OCI-LY7 (cell line): ENCODE measurements around the gene MGAT1. TPM values are rescaled to one million over a fixed set of nuclear protein-coding genes. Genes with fewer than 3 reads are reported as not detected.

ENCODE experiments used
- BruUV-seq: library from RNA; stranded (reverse); fragments of 400-500 nt; replicated peaks from 2 replicates; lab custom pipeline; 2021; lab: Mats Ljungman, UMichigan
- CTCF ChIA-PET: fragments of 300-600 bp; sonication (Branson Sonifier 250); formaldehyde crosslinking; loops from one replicate; lab custom pipeline; 2022; ENCODE audit warnings: antibody characterized with exemption; ENCODE audit not compliant: unreplicated experiment; lab: Charles Lee
- POLR2A ChIA-PET: fragments of 300-600 bp; sonication (Branson Sonifier 250); formaldehyde crosslinking; loops from one replicate; lab custom pipeline; 2022; ENCODE audit warnings: antibody characterized with exemption; lab: Charles Lee
- DNase-seq: peaks from one replicate; pipeline ENCODE4 v3.0.0-alpha.2; 2015; ENCODE audit warnings: low spot score
- H2AFZ ChIP-seq: fragments of 200-600 bp; sonication (generic), shearing (Covaris generic); 2 replicates; pipeline ENCODE4 v1.6.1; 2014; ENCODE audit warnings: mild to moderate bottlenecking, antibody characterized with exemption, low read length, moderate library complexity
- H3K27ac ChIP-seq: fragments of 200-600 bp; sonication (generic); 2 replicates; pipeline ENCODE4 v1.5.1; 2014; ENCODE audit warnings: mixed run types, low read depth, mild to moderate bottlenecking, moderate library complexity, low read length, inconsistent platforms; ENCODE audit not compliant: poor library complexity, severe bottlenecking
- H3K36me3 ChIP-seq: fragments of 200-600 bp; sonication (generic); 2 replicates; pipeline ENCODE4 v1.6.1; 2014; ENCODE audit warnings: mild to moderate bottlenecking, antibody characterized with exemption, low read length, moderate library complexity, mixed read lengths; ENCODE audit not compliant: insufficient read depth
- H3K4me1 ChIP-seq: fragments of 200-600 bp; sonication (generic); 2 replicates; pipeline ENCODE4 v1.5.1; 2014; ENCODE audit warnings: mild to moderate bottlenecking, low read length; ENCODE audit not compliant: insufficient read depth, poor library complexity, severe bottlenecking
- H3K4me2 ChIP-seq: fragments of 200-600 bp; sonication (generic); 2 replicates; pipeline ENCODE4 v1.6.1; 2014; ENCODE audit warnings: mild to moderate bottlenecking, low read length
- H3K4me3 ChIP-seq: fragments of 200-600 bp; sonication (generic); 2 replicates; pipeline ENCODE4 v1.5.1; 2014; ENCODE audit warnings: mild to moderate bottlenecking, low read depth, low read length; ENCODE audit not compliant: poor library complexity, severe bottlenecking
- H3K79me2 ChIP-seq: fragments of 200-600 bp; sonication (generic); 2 replicates; pipeline ENCODE4 v1.6.1; 2016; ENCODE audit warnings: low read depth, mild to moderate bottlenecking, low read length, moderate library complexity, mixed read lengths; ENCODE audit not compliant: insufficient read depth
- H3K9me2 ChIP-seq: fragments of 200-600 bp; sonication (generic); 2 replicates; pipeline ENCODE4 v1.6.1; 2016; ENCODE audit warnings: mild to moderate bottlenecking, low read length, mixed read lengths; ENCODE audit not compliant: insufficient read depth
- H3K9me3 ChIP-seq: fragments of 200-600 bp; sonication (generic); 2 replicates; pipeline ENCODE4 v1.6.1; 2014; ENCODE audit warnings: mild to moderate bottlenecking, mixed run types, low read length, mixed read lengths
- H4K20me1 ChIP-seq: fragments of 200-600 bp; sonication (generic); 2 replicates; pipeline ENCODE4 v1.6.1; 2014; ENCODE audit warnings: mild to moderate bottlenecking, antibody characterized with exemption, low read length, moderate library complexity, mixed read lengths; ENCODE audit not compliant: insufficient read depth
- EZH2phosphoT487 ChIP-seq: fragments of 200-600 bp; sonication (generic); IDR thresholded peaks from 2 replicates; pipeline ENCODE4 v1.6.1; 2018; ENCODE audit warnings: low read depth, borderline replicate concordance, mild to moderate bottlenecking, mixed run types, antibody characterized with exemption, low read length, moderate library complexity, mixed read lengths
- intact Hi-C: fragments of 100-400 bp; cut with micrococcal nuclease; formaldehyde crosslinking; loops from one replicate; pipeline ENCODE4 v1.10.0; 2022; ENCODE audit not compliant: unreplicated experiment
- total RNA-seq, 2 experiments: library from RNA; depleted of rRNA in 1 of 2; stranded (reverse); fragments of >200 nt in 1 of 2; shearing (Covaris generic) in 1 of 2; gene quantifications; 2 replicates each; pipeline ENCODE4 v1.2.3, GENCODE V29; 2014 to 2022
- TF ChIP-seq, protein P1 (sequence below): fragments of 200-600 bp; sonication (generic); conservative IDR thresholded peaks from 2 replicates; pipeline ENCODE4 v1.5.1; 2014; ENCODE audit warnings: mild to moderate bottlenecking, antibody characterized with exemption, low read length, moderate library complexity, mixed read lengths

MGAT1 gene
- total RNA-seq, 2 experiments from 2014 or later: 75.4 to 103 TPM

DNA sequence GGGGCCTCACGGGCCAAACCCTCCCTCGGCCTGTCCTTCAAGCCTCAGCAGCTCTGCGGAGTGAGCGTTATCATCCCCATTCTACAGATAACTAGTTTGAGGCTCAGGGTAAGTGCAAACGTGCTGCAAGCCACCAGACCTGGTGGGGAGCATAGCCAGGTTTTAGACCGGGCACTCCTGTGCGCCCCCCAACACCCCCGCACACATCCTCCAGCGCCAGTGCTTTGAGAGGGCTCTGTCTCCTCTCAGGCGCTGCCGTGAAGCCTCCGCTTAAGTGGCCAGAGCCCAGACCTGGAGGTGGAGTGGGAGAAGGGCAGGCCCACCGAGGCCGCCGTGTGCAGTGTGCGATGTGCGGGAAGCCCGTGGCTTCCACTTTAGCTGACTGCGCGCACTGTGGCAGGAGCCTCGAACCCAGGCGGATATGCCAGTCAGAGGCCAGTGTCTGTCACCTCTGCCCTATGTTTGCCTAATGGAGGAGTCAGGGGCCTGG is 1.6 kb upstream of the MGAT1 start:
- H3K27ac ChIP-seq: peak overlapping the region; percentile 96
- H3K4me2 ChIP-seq: peak overlapping the region; percentile 88
- no peak for TF ChIP-seq EZH2phosphoT487
- TF ChIP-seq, protein P1, sequence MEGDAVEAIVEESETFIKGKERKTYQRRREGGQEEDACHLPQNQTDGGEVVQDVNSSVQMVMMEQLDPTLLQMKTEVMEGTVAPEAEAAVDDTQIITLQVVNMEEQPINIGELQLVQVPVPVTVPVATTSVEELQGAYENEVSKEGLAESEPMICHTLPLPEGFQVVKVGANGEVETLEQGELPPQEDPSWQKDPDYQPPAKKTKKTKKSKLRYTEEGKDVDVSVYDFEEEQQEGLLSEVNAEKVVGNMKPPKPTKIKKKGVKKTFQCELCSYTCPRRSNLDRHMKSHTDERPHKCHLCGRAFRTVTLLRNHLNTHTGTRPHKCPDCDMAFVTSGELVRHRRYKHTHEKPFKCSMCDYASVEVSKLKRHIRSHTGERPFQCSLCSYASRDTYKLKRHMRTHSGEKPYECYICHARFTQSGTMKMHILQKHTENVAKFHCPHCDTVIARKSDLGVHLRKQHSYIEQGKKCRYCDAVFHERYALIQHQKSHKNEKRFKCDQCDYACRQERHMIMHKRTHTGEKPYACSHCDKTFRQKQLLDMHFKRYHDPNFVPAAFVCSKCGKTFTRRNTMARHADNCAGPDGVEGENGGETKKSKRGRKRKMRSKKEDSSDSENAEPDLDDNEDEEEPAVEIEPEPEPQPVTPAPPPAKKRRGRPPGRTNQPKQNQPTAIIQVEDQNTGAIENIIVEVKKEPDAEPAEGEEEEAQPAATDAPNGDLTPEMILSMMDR: no peak
- peaks cover 28% of the 10 kb centered on the region for H4K20me1 ChIP-seq
- ChIA-PET POLR2A (interaction anchor here (0.7 to 2.3 kb wide), 6 partner anchors 10 to 373 kb away, joined by 3 to 9 read pairs (median 4); no protein-coding TSS in a partner anchor), CTCF (interaction anchor here (0.6 kb wide), 1 partner anchor 26 kb away, joined by 3 read pairs; no protein-coding TSS in a partner anchor)
- no peak overlapping the region for H2AFZ ChIP-seq
- no peaks in the 10 kb centered on the region for H3K9me3 ChIP-seq
- peaks cover 33% of the 10 kb centered on the region for H3K36me3 ChIP-seq
- no TSS peak for BruUV-seq
- DNase-seq: no peak
- no peaks in the 10 kb centered on the region for H3K9me2 ChIP-seq
- peaks cover 82% of the 10 kb centered on the region for H3K79me2 ChIP-seq
- peaks cover 86% of the 10 kb centered on the region for H3K4me1 ChIP-seq
- intact Hi-C loops: loop anchor here (2.0 to 5.0 kb wide), 3 partner anchors 249 to 419 kb away; partner anchors contain the start of gene TRIM41
- peak overlapping the region; percentile 84 for H3K4me3 ChIP-seq

DNA sequence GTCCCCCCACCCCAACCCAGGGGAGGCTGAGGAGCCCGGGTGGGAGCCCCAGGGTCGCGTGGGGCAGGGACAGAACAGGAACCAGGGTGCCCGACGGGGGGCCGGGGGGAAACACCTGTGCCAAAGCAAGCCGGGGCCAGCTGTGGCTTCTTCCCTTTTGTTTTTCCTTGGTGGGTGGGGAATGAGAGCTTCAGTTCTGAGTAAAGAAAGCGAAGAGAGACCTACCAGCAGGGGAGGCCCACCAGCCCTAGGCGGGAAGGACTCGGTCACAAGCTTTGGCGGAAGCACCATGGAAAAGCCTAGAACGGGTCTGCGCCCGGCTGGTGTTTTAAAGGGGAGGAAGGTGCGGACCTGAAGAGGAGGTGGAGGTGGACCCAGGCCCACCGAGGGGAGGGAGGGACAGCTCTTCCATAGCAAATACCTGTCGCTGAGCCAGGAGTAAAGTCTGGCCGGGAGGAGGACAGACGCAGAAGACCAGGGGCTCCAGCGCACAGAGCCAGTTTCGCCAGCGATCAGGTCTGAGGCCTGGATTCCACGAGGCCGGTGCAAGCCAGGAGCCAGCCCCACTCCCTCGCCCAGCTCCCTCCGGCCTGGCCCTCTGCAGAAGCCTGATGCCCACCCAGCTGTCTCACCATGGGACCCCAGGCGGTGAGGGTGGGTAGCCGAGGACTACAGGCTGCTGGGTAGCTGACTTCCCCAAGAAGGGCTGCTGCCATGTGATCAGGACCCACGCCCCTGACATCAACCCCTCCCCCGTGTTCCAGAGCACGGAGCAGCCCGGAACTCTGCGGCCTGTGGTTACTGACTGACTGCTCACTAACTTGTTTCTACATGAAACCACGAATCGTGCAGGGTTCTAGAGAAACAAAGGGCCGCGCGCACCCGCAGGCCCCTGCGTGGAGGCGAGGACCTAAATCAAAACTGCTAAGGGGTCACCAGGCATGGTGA is 849 bp upstream of the MGAT1 start:
- TF ChIP-seq, protein P1: peak; percentile 52
- TF ChIP-seq EZH2phosphoT487: no peak
- peak overlapping the region; percentile 84 for H3K4me3 ChIP-seq
- DNase-seq: peak; percentile 88
- H4K20me1 ChIP-seq: peaks cover 35% of the 10 kb centered on the region
- peaks cover 40% of the 10 kb centered on the region for H3K36me3 ChIP-seq
- H3K4me1 ChIP-seq: peaks cover 86% of the 10 kb centered on the region
- H3K4me2 ChIP-seq: peak overlapping the region; percentile 88
- intact Hi-C loops: loop anchor here (1.0 to 5.0 kb wide), 5 partner anchors 28 to 419 kb away; partner anchors contain the start of genes TRIM41 and ZFP62
- ChIA-PET POLR2A (interaction anchor here (0.7 to 2.3 kb wide), 9 partner anchors 9 to 374 kb away, joined by 3 to 9 read pairs (median 4); no protein-coding TSS in a partner anchor), CTCF (interaction anchor here (0.6 to 1.2 kb wide), 2 partner anchors 15 to 27 kb away, joined by 3 to 4 read pairs; no protein-coding TSS in a partner anchor)
- H2AFZ ChIP-seq: no peak overlapping the region
- no TSS peak for BruUV-seq
- H3K9me2 ChIP-seq: no peaks in the 10 kb centered on the region
- no peaks in the 10 kb centered on the region for H3K9me3 ChIP-seq
- H3K79me2 ChIP-seq: peaks cover 82% of the 10 kb centered on the region
- H3K27ac ChIP-seq: peak overlapping the region; percentile 96
